ENCODE measurements around the gene MRPL43.
"Not testable (repeated sequence)": the region's sequence is repeated elsewhere in the genome, so short reads cannot be mapped to it uniquely, and the experiment has no call there.

The MRPL43 gene

DNA sequence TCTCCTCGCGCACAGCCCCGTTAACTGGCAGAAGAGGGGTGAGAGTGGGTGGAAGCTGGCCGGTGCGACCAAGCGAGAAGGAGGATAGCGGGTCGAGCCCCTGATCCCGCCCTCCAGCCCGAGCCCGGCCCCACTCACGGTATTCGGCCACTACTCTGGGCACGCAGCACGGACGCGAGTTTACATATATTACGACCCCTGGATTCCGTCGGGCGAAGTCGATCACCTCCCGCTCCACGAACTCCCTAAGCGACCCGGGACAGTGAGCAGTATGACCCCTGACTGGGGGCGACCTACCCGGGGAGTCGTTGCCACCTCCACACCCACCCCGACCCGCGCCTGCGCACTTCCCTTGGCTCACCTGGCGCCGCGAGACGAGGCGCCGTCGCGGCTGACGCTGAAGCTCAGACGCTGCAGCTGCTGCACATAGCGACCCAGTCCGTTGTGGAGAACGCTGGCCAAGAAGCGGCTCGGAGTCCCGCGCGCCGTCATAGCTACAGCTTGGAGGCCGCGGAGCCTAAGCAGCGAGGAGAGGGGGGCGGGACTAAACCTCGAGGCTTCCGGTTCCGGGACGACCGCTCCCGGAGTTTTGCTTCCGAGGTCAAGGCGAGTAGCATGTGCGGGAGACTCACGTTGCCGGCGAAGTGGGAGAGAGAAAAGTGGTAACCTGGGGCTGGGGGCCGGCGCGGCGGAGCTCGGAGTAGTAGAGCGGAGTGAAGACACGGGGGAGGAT lies at the start of gene MRPL43, which contains the start of gene TWNK:
MRPL43 (minus strand) TSS at position 546 of the 733 bp plus-strand sequence; CDS start at position 492, 54 bp downstream.
TWNK (plus strand) TSS at position 592 of the 733 bp plus-strand sequence. CDS start 668 bp downstream, outside the sequence.
- DNase-seq (ENCODE audit: low read depth, low spot score), result peak; percentile 87

DNA sequence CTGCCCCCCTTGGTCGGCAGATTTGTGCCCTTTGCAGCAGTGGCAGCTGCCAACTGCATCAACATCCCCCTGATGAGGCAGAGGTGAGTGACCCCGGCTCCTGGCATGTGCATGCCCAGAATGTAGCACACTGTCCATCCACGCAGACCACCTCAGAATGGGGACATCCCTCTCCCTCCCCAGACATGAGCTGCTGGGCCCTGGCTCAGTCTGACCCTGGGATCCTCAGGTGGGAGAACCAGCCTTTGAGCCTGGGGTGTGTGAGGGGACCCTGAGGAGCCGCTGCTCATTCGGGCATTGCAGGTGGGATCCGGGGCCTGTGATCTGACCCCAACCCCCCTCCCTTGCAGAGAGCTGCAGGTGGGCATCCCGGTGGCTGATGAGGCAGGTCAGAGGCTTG lies 49.4 kb upstream of the MRPL43 start:
- no peak for DNase-seq (ENCODE audit: low read depth, low spot score)

DNA sequence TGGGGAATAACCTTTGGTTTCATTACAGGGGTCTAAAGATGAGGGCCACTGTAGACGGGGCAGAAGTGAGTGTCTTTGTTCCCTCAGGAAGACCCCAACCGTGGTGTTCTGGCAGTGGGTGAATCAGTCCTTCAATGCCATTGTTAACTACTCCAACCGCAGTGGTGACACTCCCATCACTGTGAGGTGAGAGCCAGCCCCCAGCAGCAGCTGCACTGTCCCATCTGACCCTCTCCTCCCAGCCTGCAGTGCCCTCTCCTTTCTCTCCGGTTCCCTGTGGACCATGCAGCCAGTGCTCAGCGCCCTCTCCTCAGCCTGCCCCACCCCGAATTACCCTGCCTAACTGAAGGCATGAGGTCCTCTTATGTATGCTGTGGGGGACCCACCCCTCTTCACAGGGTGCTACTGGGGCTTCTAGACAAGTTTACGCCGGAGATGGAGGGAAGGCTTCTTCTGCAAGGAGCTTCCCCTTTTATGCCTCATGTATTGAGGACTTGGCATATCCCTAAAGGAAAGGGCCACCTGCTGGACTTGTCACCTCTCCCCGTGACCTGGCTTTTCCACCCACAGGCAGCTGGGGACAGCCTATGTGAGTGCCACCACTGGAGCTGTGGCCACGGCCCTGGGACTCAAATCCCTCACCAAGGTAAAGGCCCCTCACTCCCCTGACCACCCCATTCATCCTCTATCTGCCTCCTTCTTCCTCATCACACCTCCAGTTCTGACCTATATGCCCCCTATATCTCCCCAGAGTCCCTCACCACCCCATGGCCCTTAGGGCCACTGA lies 48.8 kb upstream of the MRPL43 start:
- no peak for DNase-seq (ENCODE audit: low read depth, low spot score)

DNA sequence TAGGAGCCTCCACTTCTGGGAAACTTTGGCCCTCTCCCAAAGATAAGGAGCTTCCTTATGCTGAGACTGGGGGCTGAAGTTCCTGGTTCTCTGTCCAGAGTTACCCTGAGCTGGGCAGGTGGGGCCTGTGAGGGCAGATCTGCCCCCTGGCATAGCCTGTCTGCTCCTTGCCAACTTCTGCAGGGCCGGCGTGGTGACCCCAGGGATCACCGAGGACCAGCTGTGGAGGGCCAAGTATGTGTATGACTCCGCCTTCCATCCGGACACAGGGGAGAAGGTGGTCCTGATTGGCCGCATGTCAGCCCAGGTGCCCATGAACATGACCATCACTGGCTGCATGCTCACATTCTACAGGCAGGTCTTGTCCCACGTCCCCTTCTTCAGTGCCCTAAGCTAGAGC lies 48.0 kb upstream of the MRPL43 start:
- DNase-seq (ENCODE audit: low read depth, low spot score), result no peak

DNA sequence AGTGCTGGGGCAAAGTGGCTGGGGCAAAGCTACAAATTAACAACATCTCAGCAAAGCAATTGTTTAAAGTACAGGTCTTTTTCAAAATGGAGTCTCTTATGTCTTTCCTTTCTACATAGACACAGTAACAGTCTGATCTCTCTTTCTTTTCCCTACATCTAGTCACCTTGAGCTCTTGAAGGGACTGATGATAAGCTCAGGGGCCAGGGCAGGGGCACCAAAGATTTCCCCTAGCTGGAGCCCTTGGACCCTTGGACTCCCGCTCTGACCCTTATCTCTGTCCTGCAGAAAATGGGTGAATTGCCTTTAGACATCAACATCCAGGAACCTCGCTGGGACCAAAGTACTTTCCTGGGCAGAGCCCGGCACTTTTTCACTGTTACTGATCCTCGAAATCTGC lies 47.1 kb upstream of the MRPL43 start:
- not testable (repeated sequence) for DNase-seq (ENCODE audit: low read depth, low spot score)

DNA sequence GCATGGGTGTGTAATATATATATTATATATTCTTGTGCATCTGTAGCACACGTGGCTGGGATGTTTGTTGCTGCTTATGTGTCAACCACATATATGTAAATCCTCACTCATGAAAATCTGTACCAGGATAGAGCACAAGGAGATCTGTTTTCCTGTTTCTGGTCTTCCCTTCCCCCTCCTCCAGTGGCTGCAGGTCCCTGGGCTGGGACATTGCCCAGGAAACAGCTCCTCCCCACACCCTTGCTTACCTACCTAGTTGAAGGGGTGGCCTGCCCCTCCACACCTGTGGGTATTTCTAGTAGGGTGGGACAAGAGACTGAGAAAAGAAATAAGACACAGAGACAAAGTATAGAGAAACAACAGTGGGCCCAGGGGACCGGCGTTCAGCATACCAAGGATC lies 46.0 kb upstream of the MRPL43 start:
- DNase-seq (ENCODE audit: low read depth, low spot score), result no peak

DNA sequence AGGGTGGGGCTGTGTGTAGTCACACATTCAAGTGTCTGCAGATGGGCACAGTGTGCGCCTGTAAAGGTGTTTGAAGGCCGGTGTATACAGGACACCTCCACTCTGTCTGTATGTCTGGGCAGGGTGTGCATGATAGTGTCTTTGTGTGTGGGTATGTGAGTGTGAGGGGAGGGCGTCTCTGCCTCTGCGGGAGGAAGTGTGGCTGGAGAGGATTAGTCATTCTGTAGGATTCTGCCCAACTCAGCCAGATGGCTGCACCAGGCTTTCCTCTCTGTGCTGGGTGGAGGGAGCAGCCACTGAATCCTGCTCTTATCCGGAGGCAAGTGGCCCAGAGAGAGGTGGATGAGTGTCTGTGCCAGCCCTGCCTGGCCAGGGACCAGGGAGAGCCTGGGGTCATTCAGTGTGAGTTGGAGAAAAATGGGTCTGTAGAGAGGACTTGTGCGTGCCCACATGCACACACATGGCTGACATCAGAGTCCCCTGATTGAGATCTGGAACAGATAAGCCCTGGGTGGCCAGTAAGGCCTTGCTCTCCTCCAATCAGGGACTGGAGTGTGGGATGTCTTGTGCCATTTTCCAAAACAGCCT lies 45.4 kb upstream of the MRPL43 start:
- DNase-seq (ENCODE audit: low read depth, low spot score), result peak; percentile 94

DNA sequence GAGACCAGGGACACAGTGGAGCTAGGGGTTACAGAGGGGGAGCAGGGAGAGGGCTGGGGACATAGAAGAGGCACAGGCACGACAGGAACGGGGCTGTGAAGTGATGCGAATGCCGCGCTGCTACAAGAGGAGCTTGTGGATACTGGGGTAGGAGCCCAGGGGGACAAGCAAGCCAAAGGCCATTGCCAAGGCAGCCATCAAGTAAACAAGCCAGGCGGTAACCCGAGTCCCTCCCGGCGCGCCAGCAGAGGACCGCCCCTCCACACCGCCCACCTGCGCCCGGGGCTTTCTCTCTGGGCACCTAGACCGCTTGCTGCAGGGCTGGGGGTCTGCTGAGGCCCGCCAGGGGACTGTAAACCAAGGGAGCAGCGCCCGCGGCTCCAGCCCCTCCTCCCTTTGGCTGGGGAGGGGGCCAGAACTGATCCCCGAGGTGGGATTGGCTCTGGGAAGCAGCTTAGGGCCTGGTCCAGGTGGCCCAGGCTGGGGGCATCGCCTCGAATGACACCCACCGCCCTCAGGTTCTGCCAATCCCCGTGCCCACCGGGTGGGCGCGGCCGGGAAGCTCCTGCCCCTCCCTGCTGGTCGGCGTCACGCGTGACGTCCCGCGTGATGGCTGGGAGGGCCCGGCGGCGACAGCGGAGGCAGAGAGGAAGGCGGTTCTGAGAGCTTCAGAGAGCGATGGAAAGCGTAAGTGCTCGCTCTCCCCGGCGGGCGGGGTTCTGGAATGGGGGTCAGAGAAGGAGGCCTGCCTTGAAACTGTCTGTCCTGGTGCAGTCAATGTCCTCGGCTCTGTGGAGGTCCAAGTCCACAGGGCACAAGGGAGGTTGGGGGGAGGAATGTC lies 44.7 kb upstream of the MRPL43 start:
- DNase-seq (ENCODE audit: low read depth, low spot score), result peak; percentile 90

DNA sequence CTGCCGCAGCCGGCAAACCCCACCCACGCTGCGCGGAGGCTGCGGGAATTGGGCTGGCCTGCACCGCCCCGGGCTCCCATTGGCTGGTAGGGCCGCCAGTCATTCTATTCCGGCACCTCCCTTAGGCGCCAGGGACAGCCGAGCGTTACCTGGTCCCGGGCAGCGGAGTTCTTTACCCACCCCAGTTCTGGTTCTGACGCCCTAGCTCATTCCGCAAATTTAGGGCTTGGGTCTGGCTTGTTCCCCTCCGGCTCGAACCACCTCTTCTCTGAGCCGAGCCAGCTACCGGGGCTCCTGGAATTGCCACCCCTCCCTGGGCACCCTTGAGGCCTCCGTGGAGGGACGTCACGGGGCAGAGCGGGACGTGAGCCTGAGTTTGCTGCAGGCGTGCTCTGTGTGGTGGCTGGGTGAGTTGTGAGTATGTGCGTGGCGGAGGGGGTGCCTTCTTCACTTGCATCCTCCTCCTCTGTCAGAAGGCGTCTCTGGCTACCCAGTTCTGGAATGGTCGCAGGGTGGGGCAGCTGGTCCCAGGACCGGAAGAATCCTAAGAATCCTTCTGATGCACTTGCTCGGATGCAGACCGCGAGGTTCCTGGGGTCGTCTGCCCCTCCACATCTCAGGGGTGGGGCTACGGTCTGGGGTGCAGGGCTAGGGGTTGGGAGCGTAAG lies 44.0 kb upstream of the MRPL43 start, which contains the start of the genes PDZD7 and SFXN3:
PDZD7 (minus strand) TSS at position 2 of the 668 bp plus-strand sequence. CDS start 910 bp downstream, outside the sequence.
SFXN3 (plus strand) TSS at position 107 of the 668 bp plus-strand sequence. CDS start 3,461 bp downstream, outside the sequence.
- DNase-seq (ENCODE audit: low read depth, low spot score), result peak; percentile 98

DNA sequence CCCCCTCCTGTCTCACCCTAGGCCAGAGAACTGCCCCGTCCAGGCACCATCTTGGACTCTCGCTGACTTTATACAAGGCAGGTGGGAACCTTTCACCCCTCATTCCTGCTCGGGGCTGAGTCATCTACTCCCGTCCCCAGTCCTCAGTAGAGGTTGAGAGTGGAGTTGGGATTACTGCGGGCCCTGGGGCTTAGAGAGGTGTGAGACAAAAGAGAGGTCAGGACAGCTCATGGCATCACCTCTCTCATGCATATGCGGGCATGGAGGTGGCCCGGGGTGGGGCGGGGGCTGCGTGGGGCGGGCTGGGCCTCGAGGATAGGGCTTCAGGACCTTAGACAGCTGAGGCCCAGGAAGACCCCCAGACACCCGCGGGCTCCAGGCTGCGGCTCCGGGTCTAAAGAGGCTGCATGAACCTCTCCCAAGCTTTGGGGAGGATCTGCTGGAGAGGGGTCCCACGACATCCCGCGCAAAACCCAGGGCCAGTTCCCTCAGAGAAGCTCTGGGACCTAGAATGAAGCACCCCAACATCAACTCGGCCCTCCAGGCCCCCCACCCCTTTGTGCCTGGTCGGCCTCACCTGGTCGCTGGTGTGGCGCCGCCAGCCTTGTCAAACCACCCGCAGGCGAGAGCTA lies 43.3 kb upstream of the MRPL43 start:
- DNase-seq (ENCODE audit: low read depth, low spot score), result no peak

DNA sequence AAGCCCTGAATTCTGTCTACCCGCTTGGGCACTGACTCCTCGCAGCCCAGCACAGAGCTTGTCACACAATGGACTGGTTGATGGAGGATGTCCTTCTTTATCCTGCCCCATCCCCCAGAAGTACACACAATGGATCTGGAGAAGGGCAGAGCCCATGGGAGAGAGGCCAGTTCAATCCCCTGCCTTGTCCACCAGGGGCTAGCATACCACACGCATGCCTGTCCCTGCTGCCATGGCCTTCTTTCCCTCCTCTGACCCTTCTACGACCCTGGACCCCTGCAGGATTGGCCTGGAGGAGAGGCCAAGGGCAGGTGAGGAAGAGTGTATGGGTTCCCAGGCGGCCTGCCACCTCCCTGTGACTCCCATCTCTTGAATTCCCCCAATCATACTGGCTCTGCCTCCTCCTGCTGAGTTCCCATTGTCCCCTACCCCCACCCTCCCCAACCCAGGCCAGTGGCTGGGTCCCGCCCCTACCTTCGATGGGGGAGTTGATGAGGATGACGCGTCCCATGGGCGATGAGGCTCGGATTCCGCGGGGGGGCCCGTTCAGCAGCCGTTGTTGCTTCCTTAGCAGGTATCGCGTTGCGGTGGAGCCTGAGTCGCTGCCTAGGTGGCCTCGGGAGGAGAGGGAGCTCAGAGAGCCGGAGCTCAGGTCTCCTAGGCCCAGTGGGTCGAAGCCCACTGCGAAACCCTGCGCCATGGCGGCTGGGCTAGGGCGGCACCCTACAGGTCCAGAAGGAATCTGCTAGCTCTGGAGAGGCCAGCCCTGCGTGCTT lies 42.4 kb upstream of the MRPL43 start:
- no peak for DNase-seq (ENCODE audit: low read depth, low spot score)

DNA sequence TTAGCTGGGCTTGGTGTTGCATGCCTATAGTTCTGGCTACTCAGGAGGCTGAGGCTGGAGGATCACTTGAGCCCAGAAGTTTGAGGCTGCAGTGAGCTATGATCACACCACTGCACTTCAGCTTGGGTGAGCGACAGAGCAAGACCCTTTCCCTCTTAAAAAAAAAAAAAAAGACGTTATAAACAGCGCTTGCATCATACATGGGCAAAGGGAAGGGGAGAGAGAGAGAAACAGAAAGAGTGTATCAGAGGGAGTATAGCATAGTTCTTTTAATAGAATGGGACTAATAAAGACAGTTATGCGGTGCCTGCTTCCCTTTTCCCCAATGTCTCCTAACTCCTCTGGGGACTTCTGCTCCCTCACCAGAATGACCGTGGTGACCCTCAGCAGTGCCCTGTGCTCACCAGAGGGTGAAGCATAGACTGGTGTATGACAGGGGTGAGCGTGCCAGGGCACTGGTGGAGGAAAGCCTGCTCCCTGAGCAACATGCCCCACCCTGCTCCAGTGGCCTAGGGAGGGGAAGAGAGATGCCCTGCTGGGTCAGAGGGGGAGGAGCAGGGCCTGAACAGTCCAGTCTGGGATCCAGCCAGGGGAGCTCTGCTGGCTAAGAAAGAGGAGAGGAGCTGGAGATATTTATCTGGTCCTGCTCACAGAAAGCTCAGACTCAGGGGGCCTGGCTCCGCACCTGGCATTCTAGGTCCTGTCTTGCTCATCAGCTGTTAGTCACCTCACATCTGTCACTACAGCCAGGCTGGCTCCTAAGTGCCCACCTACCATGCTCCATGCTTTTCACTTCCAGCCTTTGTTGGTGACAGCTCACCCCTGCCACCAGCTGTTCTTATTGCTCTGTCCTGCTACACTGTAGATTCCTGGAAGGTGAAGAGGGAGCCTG lies 41.4 kb upstream of the MRPL43 start:
- no peak for DNase-seq (ENCODE audit: low read depth, low spot score)

DNA sequence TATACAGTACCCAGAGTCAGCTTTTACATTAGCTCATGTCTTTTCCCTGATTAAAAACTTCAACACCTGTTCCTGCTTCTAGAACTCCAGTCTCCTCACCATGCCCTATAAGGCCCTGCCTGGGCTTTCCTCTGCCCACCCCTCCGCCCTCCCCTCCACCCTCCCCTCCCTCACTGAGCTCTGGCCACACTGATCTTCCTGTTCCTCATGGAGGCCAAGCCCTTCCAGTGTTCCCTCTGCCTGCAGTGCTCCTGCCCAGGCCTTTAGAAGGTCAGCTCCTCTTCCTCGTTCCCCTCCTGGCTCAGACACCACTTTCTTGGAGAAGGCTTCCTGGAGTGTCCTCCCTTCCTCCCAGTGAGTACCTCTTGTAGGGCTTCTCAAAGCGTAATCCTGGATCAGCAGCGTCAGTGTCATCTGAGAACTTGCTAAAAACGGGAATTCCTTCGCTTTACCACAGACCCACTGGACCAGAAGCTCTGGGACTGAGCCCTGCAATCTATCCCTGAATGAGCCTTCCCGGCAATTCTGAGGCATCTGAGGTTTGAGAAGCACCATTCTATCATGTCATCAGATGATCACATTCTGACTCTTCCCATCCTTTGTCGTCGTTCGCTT lies 39.9 kb upstream of the MRPL43 start:
- no peak for DNase-seq (ENCODE audit: low read depth, low spot score)

DNA sequence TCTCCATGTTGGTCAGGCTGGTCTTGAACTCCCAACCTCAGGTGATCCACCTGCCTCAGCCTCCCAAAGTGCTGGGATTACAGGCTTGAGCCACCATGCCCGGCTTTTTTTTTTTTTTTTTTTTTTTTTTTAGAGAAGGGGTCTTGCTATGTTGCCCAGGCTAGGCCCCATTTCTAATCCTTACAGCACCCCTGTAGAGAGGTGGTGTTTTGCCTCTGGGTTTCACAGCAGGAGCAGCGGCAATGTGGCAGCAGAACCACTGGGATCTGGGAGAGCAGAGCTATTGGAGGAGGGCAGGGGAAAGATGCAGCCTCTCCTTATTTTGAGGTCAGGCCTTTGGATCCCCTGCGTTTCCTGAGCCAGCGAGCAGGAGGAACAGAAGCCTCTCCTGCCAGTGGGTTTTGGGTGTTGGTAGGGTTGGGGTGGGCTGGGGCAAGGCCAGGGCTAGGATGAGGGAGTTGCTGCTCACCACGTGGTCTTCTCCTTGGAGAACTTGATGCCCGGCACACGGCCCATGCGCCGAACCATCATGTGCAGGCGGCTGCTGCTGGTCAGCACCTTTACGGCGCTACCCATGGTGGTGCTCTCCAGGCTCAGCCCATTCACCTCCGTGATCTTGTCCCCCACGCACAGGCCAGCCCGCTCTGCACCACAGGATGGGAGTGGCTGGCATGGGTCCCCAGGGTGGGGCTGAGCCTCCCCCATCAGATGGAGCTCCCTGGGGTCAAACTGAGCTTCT lies 35.8 kb upstream of the MRPL43 start:
- no peak for DNase-seq (ENCODE audit: low read depth, low spot score)

DNA sequence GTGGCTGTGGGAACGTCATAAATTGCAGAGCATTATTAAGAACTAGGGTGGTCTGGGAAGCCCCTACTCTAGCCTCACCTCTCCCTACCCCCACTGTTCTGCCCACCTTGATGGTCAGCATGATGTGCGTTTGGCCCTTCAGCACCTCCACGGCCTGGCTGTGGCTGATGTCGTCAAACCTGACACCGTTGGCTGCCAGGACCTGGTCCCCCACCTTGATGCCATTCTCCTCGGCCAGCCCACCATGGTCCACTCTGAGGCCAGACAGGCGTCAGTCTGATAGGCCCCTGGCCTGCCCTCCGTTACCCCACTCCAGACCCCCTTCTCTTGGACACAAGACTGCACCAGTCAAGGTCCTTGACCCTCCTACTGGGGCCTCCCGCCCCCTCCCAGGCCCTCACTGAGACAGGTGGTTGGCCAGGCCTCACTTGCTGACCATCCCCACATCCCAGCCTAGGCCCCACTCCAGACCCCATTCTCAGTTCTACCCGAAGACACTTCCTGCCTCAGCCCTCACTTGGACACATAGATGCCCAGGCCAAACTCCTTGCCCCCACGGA lies 34.5 kb upstream of the MRPL43 start:
- no peak for DNase-seq (ENCODE audit: low read depth, low spot score)

DNA sequence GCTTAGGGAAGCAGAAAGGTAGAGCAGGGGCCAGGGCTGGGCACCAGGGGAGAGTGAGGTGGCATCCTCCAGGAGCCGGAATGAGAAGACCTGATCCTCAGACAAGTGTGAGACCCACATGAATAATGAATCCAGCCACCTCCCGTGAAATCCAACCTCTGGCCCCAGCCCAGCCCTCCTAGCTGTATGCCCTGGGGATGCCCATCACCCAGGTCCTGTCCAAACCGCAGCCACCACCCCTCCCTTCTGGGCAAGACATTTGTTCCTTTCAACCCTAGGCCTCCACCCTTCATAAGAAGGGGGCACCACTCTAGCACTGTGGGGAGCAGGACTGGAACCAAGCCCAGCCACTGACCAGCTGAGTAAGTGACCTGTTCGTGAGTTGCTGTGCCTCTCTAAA lies 33.9 kb upstream of the MRPL43 start:
- DNase-seq (ENCODE audit: low read depth, low spot score), result no peak
